ENCODE results near the gene UNC80.

Gene UNC80

DNA sequence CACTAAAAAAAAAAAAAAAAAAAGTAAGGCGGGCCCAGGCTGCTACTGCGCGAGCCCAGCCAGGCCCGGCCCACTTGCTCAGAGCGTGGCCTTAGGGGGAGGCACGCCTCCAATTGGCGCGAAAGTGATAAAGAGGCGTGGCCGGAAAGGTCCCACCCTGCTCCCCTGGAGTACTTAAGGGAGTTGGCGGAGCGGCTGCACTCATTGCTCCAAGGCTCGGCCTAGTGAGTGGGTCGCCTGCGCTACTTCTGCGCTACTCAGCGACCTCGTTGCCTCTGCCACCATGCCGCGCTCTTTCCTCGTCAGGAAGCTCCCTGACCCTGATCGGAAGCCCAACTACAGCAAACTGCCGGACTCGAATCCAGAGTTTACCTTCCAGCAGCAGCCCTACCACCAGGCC, 36.9 kb downstream of the UNC80 start:
- H3K27ac ChIP-seq, result no peak overlapping the region
- no peak for TF ChIP-seq ZFX (IDR thresholded peaks at IDR 0.05; ENCODE audit: borderline replicate concordance)
- TF ChIP-seq, protein P1, sequence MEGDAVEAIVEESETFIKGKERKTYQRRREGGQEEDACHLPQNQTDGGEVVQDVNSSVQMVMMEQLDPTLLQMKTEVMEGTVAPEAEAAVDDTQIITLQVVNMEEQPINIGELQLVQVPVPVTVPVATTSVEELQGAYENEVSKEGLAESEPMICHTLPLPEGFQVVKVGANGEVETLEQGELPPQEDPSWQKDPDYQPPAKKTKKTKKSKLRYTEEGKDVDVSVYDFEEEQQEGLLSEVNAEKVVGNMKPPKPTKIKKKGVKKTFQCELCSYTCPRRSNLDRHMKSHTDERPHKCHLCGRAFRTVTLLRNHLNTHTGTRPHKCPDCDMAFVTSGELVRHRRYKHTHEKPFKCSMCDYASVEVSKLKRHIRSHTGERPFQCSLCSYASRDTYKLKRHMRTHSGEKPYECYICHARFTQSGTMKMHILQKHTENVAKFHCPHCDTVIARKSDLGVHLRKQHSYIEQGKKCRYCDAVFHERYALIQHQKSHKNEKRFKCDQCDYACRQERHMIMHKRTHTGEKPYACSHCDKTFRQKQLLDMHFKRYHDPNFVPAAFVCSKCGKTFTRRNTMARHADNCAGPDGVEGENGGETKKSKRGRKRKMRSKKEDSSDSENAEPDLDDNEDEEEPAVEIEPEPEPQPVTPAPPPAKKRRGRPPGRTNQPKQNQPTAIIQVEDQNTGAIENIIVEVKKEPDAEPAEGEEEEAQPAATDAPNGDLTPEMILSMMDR (IDR thresholded peaks at IDR 0.05), result no peak

DNA sequence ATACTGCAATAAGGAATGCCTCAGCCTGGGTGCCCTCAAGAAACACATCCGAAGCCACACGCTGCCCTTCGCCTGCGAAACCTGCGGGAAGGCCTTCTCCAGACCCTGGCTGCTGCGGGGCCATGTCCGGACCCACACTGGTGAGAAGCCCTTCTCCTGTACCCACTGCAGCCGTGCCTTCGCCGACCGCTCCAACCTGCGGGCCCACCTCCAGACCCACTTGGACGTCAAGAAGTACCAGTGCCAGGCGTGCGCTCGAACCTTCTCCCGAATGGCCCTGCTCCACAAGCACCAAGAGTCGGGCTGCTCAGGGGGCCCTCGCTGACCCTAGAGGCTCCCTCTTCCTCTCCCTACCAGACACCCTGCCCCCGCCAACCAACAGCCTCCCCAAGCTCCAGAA, 37.6 kb downstream of the UNC80 start:
- TF ChIP-seq, protein P1 (IDR thresholded peaks at IDR 0.05), result no peak
- TF ChIP-seq ZFX (IDR thresholded peaks at IDR 0.05; ENCODE audit: borderline replicate concordance), result no peak
- no peak overlapping the region for H3K27ac ChIP-seq

DNA sequence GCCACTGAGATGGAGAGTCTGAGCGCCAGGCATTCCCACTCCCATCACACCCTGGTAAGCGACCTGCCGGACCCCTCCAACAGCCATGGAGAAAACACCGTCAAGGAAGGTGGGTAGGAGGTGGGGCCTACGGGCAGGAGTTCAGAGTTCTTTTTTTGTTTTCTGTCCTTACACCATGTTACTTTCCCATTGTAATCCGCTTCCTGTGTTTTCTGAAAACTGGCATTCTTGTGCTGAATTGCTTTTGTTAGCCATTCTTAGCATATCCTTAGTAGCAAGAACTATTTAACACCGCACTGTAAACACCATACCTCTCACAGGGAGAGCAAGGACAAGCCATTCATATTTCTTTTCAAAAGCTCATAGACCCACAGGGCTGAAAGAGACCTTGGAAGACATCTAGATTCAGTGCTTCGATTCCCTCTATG, 46.2 kb downstream of the UNC80 start:
- no peak overlapping the region for H3K27ac ChIP-seq
- no peak for TF ChIP-seq ZFX (IDR thresholded peaks at IDR 0.05; ENCODE audit: borderline replicate concordance)
- TF ChIP-seq, protein P1 (IDR thresholded peaks at IDR 0.05), result no peak

DNA sequence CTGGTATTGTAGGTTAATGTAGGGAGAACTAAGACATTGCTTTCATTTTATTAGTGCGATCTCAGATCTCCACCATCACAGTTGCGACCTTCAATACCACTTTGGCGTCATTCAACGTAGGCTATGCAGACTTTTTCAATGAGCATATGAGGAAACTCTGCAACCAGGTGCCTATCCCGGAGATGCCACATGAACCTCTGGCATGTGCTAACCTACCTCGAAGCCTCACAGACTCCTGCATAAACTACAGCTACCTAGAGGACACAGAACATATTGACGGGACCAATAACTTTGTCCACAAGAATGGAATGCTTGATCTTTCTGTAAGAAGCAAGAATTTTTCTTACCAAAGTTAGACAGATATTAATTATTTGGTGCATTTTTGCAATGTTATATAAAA, 47.3 kb downstream of the UNC80 start:
- H3K27ac ChIP-seq, result no peak overlapping the region
- TF ChIP-seq, protein P1 (IDR thresholded peaks at IDR 0.05), result no peak
- no peak for TF ChIP-seq ZFX (IDR thresholded peaks at IDR 0.05; ENCODE audit: borderline replicate concordance)

DNA sequence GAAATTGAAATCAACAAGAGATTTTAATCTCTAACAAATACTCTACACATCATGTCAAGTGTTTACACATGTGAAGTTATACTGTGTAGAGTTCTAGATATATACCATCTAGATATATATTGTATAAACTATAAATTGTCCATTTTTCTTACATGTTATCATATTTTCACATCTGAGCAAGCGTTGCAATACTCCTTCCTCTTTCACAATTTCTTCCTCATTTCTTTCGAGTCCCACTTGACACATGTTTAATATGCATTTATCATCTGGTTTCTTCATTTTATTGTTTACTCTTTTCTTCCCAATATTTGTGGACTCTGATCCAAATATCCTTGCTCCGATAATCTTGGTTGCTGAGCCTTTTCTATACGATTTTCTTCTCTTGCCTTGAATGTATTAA, 50.2 kb downstream of the UNC80 start:
- TF ChIP-seq ZFX (IDR thresholded peaks at IDR 0.05; ENCODE audit: borderline replicate concordance), result no peak
- TF ChIP-seq, protein P1 (IDR thresholded peaks at IDR 0.05), result no peak
- H3K27ac ChIP-seq, result no peak overlapping the region

DNA sequence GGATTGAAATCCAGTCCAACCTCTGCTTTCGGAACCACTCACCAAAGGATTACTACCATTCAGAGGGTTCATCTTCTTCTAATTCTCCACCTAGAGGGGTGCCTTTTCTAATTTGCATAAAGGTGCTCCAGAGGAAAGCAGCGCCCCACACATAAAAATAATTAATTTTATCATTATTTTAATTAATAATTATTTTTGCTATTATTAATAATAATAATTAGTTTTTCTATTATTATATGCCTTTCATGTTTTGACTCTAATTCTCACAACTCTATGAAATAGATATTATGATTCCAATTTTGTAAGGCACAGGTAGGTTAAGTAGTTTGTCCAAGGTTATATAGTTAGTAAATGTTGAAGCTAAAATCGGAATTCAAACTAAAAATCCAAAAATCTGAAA, 51.9 kb downstream of the UNC80 start:
- no peak overlapping the region for H3K27ac ChIP-seq
- no peak for TF ChIP-seq ZFX (IDR thresholded peaks at IDR 0.05; ENCODE audit: borderline replicate concordance)
- TF ChIP-seq, protein P1 (IDR thresholded peaks at IDR 0.05), result no peak

DNA sequence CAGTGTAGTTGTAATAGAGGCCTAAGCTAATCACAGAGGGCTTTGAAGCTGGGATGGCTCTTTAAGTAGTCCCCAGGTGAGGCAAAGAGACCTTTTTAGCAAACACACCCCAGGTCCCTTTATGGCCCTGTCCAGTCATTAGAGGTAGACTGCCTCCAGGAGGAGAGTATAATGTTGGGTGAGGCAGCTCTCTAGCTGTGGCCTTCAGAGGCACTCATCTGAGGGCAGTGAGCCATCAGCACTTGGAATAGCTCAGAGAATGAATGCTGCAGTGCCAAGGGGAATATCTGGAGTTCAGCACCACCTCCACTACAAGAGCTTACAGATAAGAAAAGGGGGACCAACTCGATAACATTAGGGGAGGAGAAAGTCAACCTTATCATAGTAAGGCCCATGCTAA, 52.8 kb downstream of the UNC80 start:
- TF ChIP-seq ZFX (IDR thresholded peaks at IDR 0.05; ENCODE audit: borderline replicate concordance), result no peak
- TF ChIP-seq, protein P1 (IDR thresholded peaks at IDR 0.05), result no peak
- no peak overlapping the region for H3K27ac ChIP-seq
